Thyroid gland (tissue), 4 donors: ENCODE data around the gene FBN2. TPM values are rescaled to one million over a fixed set of nuclear protein-coding genes. Genes with fewer than 3 reads are reported as not detected.

ENCODE experiments used
- DNase-seq, 2 donors: peaks; one replicate each; pipeline ENCODE4 v3.0.0-alpha.2; 2019
- H3K27ac ChIP-seq, 3 donors: fragments of 200-600 bp; sonication (generic); 1 replicate in 2 of 3; 2 replicates in 1 of 3; pipeline ENCODE4 v1.5.1; 2016 to 2019; ENCODE audit warnings: mild to moderate bottlenecking in 1 of 3, moderate library complexity in 1 of 3
- H3K27me3 ChIP-seq: fragments of 200-600 bp; sonication (generic); one replicate; pipeline ENCODE4 v1.5.1; 2019
- H3K36me3 ChIP-seq, 2 donors: fragments of 200-600 bp; sonication (generic); one replicate each; pipeline ENCODE4 v1.5.1; 2016 to 2019
- H3K4me1 ChIP-seq, 2 donors: fragments of 200-600 bp; sonication (generic); one replicate each; pipeline ENCODE4 v1.5.1; 2017 to 2019
- H3K4me3 ChIP-seq, 3 donors: fragments of 200-600 bp; sonication (generic); replicated peaks in 1 of 3; 1 replicate in 2 of 3; 2 replicates in 1 of 3; pipeline ENCODE4 v1.5.1; 2016; ENCODE audit warnings: mild to moderate bottlenecking in 1 of 3
- H3K9me3 ChIP-seq: fragments of 200-600 bp; sonication (generic); one replicate; pipeline ENCODE4 v1.5.1; 2017
- CTCF ChIP-seq, 6 experiments: fragments of 200-600 bp in 3 of 6; fragments of 450-650 bp in 3 of 6; sonication (generic) in 3 of 6; IDR thresholded peaks; one replicate each; pipeline ENCODE4 v1.5.1; 2016 to 2019; ENCODE audit warnings: antibody characterized with exemption in 6 of 6, mild to moderate bottlenecking in 2 of 6, inconsistent platforms in 1 of 6, moderate library complexity in 1 of 6
- POLR2A ChIP-seq, 2 donors: fragments of 450-650 bp; IDR thresholded peaks; one replicate each; pipeline ENCODE4 v1.6.1; 2017; ENCODE audit warnings: antibody characterized with exemption in 2 of 2, mild to moderate bottlenecking in 2 of 2, moderate library complexity in 1 of 2
- WGBS, 2 donors: methylation state at CpG; one replicate each; pipeline ENCODE4 v1.1.5; 2017; 5-methylcytosine and 5-hydroxymethylcytosine counted together
- intact Hi-C: fragments of 100-400 bp; cut with DNase I; formaldehyde crosslinking; loops from one replicate; pipeline ENCODE4 v1.15.1; 2023
- total RNA-seq, 4 donors: library from RNA; depleted of rRNA; stranded (reverse); fragments of >200 nt; gene quantifications; one replicate each; pipeline ENCODE4 v1.2.3, GENCODE V29; 2016

FBN2 gene
- total RNA-seq, 4 donors from 2014 or later: 1.0 to 3.9 (median 2.5) TPM

GRCh38 chr5:128305341-128305740, 232.7 kb downstream of the FBN2 start:
- DNase-seq: no peak
- no peak overlapping the region for H3K4me3 ChIP-seq
- no peaks in the 10 kb centered on the region for H3K9me3 ChIP-seq
- no peaks in the 10 kb centered on the region for H3K36me3 ChIP-seq
- intact Hi-C loops: no loop called here
- H3K27ac ChIP-seq: no peak overlapping the region
- WGBS, 2 donors: 95 to 96% methylated on average over 5 of the region's 5 CpGs
- TF ChIP-seq CTCF (IDR thresholded peaks at IDR 0.05): no peak
- TF ChIP-seq POLR2A (IDR thresholded peaks at IDR 0.05): no peak
- H3K27me3 ChIP-seq: no peaks in the 10 kb centered on the region
- no peaks in the 10 kb centered on the region for H3K4me1 ChIP-seq

DNA sequence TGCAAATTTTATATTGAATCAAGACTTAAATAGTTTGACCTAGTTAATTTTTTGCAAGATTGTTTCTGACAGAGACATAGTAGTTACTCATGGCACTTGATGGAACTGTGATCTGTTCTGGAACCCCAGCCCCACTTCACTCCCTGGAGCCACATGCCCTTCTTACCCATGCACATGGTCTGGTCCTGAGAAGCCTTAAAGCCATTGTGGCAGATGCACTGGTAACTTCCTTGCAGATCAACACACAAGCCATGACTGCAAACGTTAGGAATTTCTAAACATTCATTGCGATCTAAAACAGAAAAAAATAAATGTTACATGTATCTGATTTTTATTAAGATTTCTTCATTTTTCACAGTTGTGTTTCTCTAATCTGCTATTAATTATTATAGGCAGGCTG, 233.3 kb downstream of the FBN2 start:
- Histone ChIP-seq H3K4me3 (no peak overlapping the region), H3K27ac (no peak overlapping the region), H3K36me3 (no peaks in the 10 kb centered on the region), H3K27me3 (no peaks in the 10 kb centered on the region), H3K9me3 (no peaks in the 10 kb centered on the region), H3K4me1 (no peaks in the 10 kb centered on the region)
- no peak for DNase-seq
- intact Hi-C loops: no loop called here
- 93 to 96% methylated on average over 2 of the region's 2 CpGs for WGBS, 2 donors
- TF ChIP-seq POLR2A (IDR thresholded peaks at IDR 0.05) (no peak), CTCF (IDR thresholded peaks at IDR 0.05) (no peak)

DNA sequence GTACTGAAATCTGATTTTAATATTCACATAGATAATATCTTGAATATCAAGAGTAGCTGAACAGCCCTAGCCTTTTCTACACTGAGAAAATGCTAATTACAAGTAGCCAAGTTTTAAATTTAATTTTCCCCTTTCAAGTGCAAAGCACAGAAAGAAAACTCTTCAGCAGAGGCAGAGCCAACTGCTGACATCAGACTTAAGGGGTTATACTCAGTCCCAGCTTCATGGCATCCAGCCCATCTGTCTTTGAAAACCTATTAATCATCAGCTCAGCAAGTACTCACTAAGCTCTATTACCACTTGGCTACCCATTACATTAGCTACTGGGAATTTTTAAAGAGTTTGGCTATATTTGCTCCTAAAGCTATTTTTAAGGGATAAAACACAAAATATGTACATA, 234.0 kb downstream of the FBN2 start:
- Histone ChIP-seq H3K4me1 (no peaks in the 10 kb centered on the region), H3K27ac (no peak overlapping the region), H3K27me3 (no peaks in the 10 kb centered on the region), H3K9me3 (no peaks in the 10 kb centered on the region), H3K36me3 (no peaks in the 10 kb centered on the region), H3K4me3 (no peak overlapping the region)
- intact Hi-C loops: no loop called here
- DNase-seq: no peak
- no peak for TF ChIP-seq POLR2A (IDR thresholded peaks at IDR 0.05)
- TF ChIP-seq CTCF (IDR thresholded peaks at IDR 0.05): no peak

- DNase-seq: no peak
- Histone ChIP-seq H3K9me3 (no peaks in the 10 kb centered on the region), H3K27me3 (no peaks in the 10 kb centered on the region), H3K27ac (no peak overlapping the region), H3K36me3 (no peaks in the 10 kb centered on the region), H3K4me3 (no peak overlapping the region), H3K4me1 (no peaks in the 10 kb centered on the region)
- intact Hi-C loops: no loop called here
- TF ChIP-seq POLR2A (IDR thresholded peaks at IDR 0.05) (no peak), CTCF (IDR thresholded peaks at IDR 0.05) (no peak)
- 50 to 58% methylated on average over 1 of the region's 1 CpG for WGBS, 2 donors
Measured at GRCh38 chr5:128303593-128303992, 234.5 kb downstream of the FBN2 start.

DNA sequence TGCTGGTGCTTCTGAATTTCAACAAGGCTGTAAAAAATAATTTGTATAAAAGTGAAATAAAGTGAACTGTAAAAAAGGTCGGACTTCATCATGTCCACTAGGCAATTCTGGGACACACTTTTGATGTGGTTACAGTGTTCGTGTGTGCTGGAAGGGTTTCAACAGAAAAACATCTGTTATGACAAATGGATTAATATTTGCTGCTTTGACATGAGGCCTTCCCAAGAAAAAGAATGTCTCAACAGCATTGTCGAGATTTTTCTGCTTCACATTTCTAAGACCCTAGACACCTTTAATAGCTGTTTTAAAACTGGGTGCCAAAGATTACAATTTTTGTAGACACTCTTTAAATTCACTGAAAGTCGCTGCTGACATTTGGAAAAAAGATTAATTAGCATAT, 237.9 kb downstream of the FBN2 start:
- no peaks in the 10 kb centered on the region for H3K4me1 ChIP-seq
- TF ChIP-seq CTCF (IDR thresholded peaks at IDR 0.05): no peak
- TF ChIP-seq POLR2A (IDR thresholded peaks at IDR 0.05): no peak
- 80 to 82% methylated on average over 4 of the region's 4 CpGs for WGBS, 2 donors
- H3K27me3 ChIP-seq: no peaks in the 10 kb centered on the region
- DNase-seq: no peak
- H3K27ac ChIP-seq: no peak overlapping the region
- no peak overlapping the region for H3K4me3 ChIP-seq
- intact Hi-C loops: no loop called here
- H3K9me3 ChIP-seq: no peaks in the 10 kb centered on the region
- no peaks in the 10 kb centered on the region for H3K36me3 ChIP-seq
